PC-9 (cell line): Measurements from ENCODE around the gene PDIA4. TPM values are rescaled to one million over a fixed set of nuclear protein-coding genes. Genes with fewer than 3 reads are reported as not detected.

Experiments used
- BruUV-seq: library from RNA; stranded (reverse); fragments of 400-500 nt; replicated peaks from 2 replicates; lab custom pipeline; 2021; lab: Mats Ljungman, UMichigan
- CTCF ChIA-PET: fragments of 300-600 bp; sonication (Branson Sonifier 250); formaldehyde crosslinking; loops from one replicate; lab custom pipeline; 2022; ENCODE audit warnings: antibody characterized with exemption; lab: Charles Lee
- POLR2A ChIA-PET: fragments of 300-600 bp; sonication (Branson Sonifier 250); formaldehyde crosslinking; loops from one replicate; lab custom pipeline; 2022; ENCODE audit warnings: antibody characterized with exemption; ENCODE audit not compliant: unreplicated experiment; lab: Charles Lee
- DNase-seq, 2 experiments: peaks; one replicate each; pipeline versions ENCODE4 v3.0.0 to v3.0.0-alpha.2; 2015 to 2022; ENCODE audit warnings: mixed read lengths in 1 of 2
- H2AFZ ChIP-seq: fragments of 200-600 bp; sonication (generic); 2 replicates; pipeline ENCODE4 v1.8.1; 2017; ENCODE audit warnings: antibody characterized with exemption
- H3F3A ChIP-seq: fragments of 200-600 bp; sonication (generic); 2 replicates; pipeline ENCODE4 v1.8.1; 2017; ENCODE audit warnings: antibody characterized with exemption, mild to moderate bottlenecking, low read depth; ENCODE audit not compliant: insufficient read depth
- H3K27ac ChIP-seq: fragments of 200-600 bp; sonication (generic); 2 replicates; pipeline ENCODE4 v1.6.1; 2016; ENCODE audit warnings: mixed run types
- H3K27me3 ChIP-seq: fragments of 200-600 bp; sonication (generic); 2 replicates; pipeline ENCODE4 v1.6.1; 2016; ENCODE audit warnings: low read depth, mixed run types; ENCODE audit not compliant: insufficient read depth
- H3K36me3 ChIP-seq: fragments of 200-600 bp; sonication (generic); 2 replicates; pipeline ENCODE4 v1.6.1; 2016; ENCODE audit warnings: low read depth, mixed run types
- H3K4me1 ChIP-seq: fragments of 200-600 bp; sonication (generic); replicated peaks from 2 replicates; pipeline ENCODE4 v1.6.1; 2016; ENCODE audit warnings: mixed run types; ENCODE audit not compliant: insufficient read depth
- H3K4me2 ChIP-seq: fragments of 200-600 bp; sonication (generic); 2 replicates; pipeline ENCODE4 v1.6.1; 2017; ENCODE audit warnings: mixed run types
- H3K4me3 ChIP-seq: fragments of 200-600 bp; sonication (generic); 2 replicates; pipeline ENCODE4 v1.6.1; 2016; ENCODE audit warnings: mixed run types
- H3K79me2 ChIP-seq: fragments of 200-600 bp; sonication (generic); 2 replicates; pipeline ENCODE4 v1.6.1; 2017; ENCODE audit warnings: low read depth, mixed run types
- H3K9me2 ChIP-seq: fragments of 200-600 bp; sonication (generic); 2 replicates; pipeline ENCODE4 v1.8.1; 2017; ENCODE audit warnings: mild to moderate bottlenecking; ENCODE audit not compliant: insufficient read depth
- H3K9me3 ChIP-seq: fragments of 200-600 bp; sonication (generic); 2 replicates; pipeline ENCODE4 v1.8.1; 2016; ENCODE audit warnings: low read depth; ENCODE audit not compliant: insufficient read depth
- H4K20me1 ChIP-seq: fragments of 200-600 bp; sonication (generic); 2 replicates; pipeline ENCODE4 v1.8.1; 2017; ENCODE audit not compliant: insufficient read depth
- CTCF ChIP-seq: fragments of 200-600 bp; sonication (generic); conservative IDR thresholded peaks from 2 replicates; pipeline ENCODE4 v1.6.1; 2017; ENCODE audit warnings: mixed run types, antibody characterized with exemption, mild to moderate bottlenecking, moderate library complexity
- EZH2 ChIP-seq: fragments of 200-600 bp; sonication (generic); IDR thresholded peaks from 2 replicates; pipeline ENCODE4 v1.8.0; 2017; ENCODE audit warnings: antibody characterized with exemption, low read depth
- intact Hi-C: fragments of 100-400 bp; cut with micrococcal nuclease; formaldehyde crosslinking; loops from one replicate; pipeline ENCODE4 v1.10.0; 2022; ENCODE audit not compliant: unreplicated experiment
- total RNA-seq: library from RNA; stranded (reverse); gene quantifications from 2 replicates; pipeline ENCODE4 v1.2.3, GENCODE V29; 2021

Gene PDIA4
- total RNA-seq, 1 experiment from 2014 or later, result 221 TPM

DNA sequence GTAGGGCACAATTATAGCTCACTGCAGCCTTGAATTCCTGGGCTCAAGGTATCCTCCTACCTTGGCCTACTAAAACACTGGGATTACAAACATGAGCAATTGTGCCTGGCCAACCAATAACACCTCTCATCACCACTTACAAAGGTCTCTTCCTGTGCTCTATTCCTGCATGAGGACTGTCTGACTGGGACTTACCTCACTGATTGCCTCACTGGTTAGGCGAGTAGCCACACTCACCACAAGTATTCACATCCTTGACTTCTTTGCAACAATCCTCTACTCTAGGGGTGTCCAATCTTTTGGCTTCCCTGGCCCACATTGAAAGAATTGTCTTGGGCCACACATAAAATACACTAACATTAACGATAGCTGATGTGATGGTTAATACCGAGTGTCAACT, 22.6 kb upstream of the PDIA4 start:
- H3K27me3 ChIP-seq, result no peaks in the 10 kb centered on the region
- no peaks in the 10 kb centered on the region for H3K4me1 ChIP-seq
- H4K20me1 ChIP-seq, result no peaks in the 10 kb centered on the region
- POLR2A ChIA-PET, result no interaction called here
- intact Hi-C loops, result no loop called here
- H3K9me3 ChIP-seq, result 0 out of 2 replicates have a peak, but pooled peaks cover 5% of the 10 kb centered on the region
- no peaks in the 10 kb centered on the region for H3K79me2 ChIP-seq
- BruUV-seq, result no TSS peak
- H3K4me3 ChIP-seq, result no peak overlapping the region
- no peaks in the 10 kb centered on the region for H3K36me3 ChIP-seq
- DNase-seq, result no peak
- TF ChIP-seq EZH2, result no peak
- no peak for TF ChIP-seq CTCF
- H3K9me2 ChIP-seq, result no peaks in the 10 kb centered on the region
- CTCF ChIA-PET, result no interaction called here
- no peak overlapping the region for H3K27ac ChIP-seq
- H3F3A ChIP-seq, result peaks cover 4% of the 10 kb centered on the region; the same call in 1 of the 2 replicates
- no peak overlapping the region for H2AFZ ChIP-seq
- H3K4me2 ChIP-seq, result no peak overlapping the region

DNA sequence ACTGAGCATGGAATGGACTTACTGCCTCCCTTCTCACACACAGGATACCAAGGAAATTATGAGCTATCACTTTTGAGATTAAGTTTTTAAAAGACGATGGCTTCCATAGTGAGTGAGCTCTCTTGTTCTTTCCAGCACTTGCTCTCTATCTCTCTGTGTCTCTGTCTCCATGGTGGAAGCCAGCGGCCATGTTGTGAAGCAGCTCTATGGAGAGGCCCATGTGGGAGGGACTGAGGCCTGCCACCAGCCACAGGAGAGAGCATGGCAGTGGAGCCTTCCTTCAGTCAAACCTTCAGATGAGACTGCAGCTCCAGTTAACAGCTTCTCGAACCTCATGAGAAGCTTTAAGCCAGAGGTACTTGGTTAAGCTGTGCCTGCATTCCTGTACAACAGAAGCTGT, 20.5 kb upstream of the PDIA4 start:
- ChIA-PET CTCF (interaction anchor here (0.6 kb wide), 1 partner anchor 214 kb away, joined by 4 read pairs; no protein-coding TSS in a partner anchor), POLR2A (no interaction called here)
- TF ChIP-seq CTCF, result no peak
- no peak for TF ChIP-seq EZH2
- H3K79me2 ChIP-seq, result no peaks in the 10 kb centered on the region
- H3F3A ChIP-seq, result no peaks in the 10 kb centered on the region
- H3K9me2 ChIP-seq, result no peaks in the 10 kb centered on the region
- no peak overlapping the region for H3K4me3 ChIP-seq
- no peak overlapping the region for H2AFZ ChIP-seq
- DNase-seq, result no peak
- H3K36me3 ChIP-seq, result no peaks in the 10 kb centered on the region
- H4K20me1 ChIP-seq, result no peaks in the 10 kb centered on the region
- 0 out of 2 replicates have a peak, but pooled peaks cover 5% of the 10 kb centered on the region for H3K9me3 ChIP-seq
- no peak overlapping the region for H3K27ac ChIP-seq
- intact Hi-C loops, result no loop called here
- H3K4me2 ChIP-seq, result no peak overlapping the region
- H3K4me1 ChIP-seq, result no peaks in the 10 kb centered on the region
- BruUV-seq, result no TSS peak
- no peaks in the 10 kb centered on the region for H3K27me3 ChIP-seq

DNA sequence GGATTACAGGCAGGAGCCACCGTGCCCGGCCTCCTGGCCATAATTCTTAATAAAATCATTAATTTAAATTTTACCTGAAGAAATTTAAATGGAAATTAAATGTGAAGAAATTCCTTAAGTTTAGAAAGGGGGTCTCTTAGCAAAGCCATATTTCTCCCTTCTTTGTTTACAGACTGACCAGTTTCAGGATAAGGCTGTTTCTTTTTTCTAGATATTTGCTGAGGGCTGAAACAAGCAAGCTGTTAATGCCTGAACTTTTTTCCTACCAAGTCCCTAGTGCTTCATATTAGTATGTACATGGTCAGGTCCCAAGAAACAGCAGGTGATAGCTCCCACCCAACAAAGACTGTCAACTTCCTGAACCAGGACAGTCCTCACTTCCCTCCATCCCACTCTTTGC, 18.1 kb upstream of the PDIA4 start:
- TF ChIP-seq CTCF, result no peak
- TF ChIP-seq EZH2, result no peak
- Histone ChIP-seq H3K9me3 (0 out of 2 replicates have a peak, but pooled peaks cover 5% of the 10 kb centered on the region), H3K27me3 (no peaks in the 10 kb centered on the region), H3K4me3 (no peak overlapping the region), H3K79me2 (no peaks in the 10 kb centered on the region), H3K36me3 (no peaks in the 10 kb centered on the region), H4K20me1 (no peaks in the 10 kb centered on the region), H3K27ac (no peak overlapping the region), H2AFZ (no peak overlapping the region), H3F3A (no peaks in the 10 kb centered on the region), H3K4me2 (no peak overlapping the region), H3K4me1 (no peaks in the 10 kb centered on the region), H3K9me2 (no peaks in the 10 kb centered on the region)
- BruUV-seq, result no TSS peak
- POLR2A ChIA-PET, result no interaction called here
- CTCF ChIA-PET, result no interaction called here
- no peak for DNase-seq
- intact Hi-C loops, result no loop called here
